GM23248 (cell line): ENCODE data around the gene ZNF385A. TPM values are rescaled to one million over a fixed set of nuclear protein-coding genes. Genes with fewer than 3 reads are reported as not detected.

Experiments used
- DNase-seq: peaks from one replicate; pipeline ENCODE4 v3.0.0-alpha.2; 2015
- H2AFZ ChIP-seq: fragments of 200-600 bp; sonication (generic); 2 replicates; pipeline ENCODE4 v1.6.1; 2016; ENCODE audit warnings: antibody characterized with exemption
- H3F3A ChIP-seq: fragments of 200-600 bp; sonication (generic); 2 replicates; pipeline ENCODE4 v1.6.1; 2016; ENCODE audit warnings: mild to moderate bottlenecking, antibody characterized with exemption, mixed run types; ENCODE audit not compliant: insufficient read depth
- H3K27ac ChIP-seq: fragments of 200-600 bp; sonication (generic); 2 replicates; pipeline ENCODE4 v1.5.1; 2016; ENCODE audit warnings: mild to moderate bottlenecking
- H3K27me3 ChIP-seq: fragments of 200-600 bp; sonication (generic); replicated peaks from 2 replicates; pipeline ENCODE4 v1.6.1; 2016; ENCODE audit warnings: mild to moderate bottlenecking; ENCODE audit not compliant: insufficient read depth
- H3K36me3 ChIP-seq: fragments of 200-600 bp; sonication (generic); 2 replicates; pipeline ENCODE4 v1.6.1; 2016; ENCODE audit warnings: low read depth, mild to moderate bottlenecking
- H3K4me1 ChIP-seq: fragments of 200-600 bp; sonication (generic); 2 replicates; pipeline ENCODE4 v1.6.1; 2016; ENCODE audit warnings: mild to moderate bottlenecking; ENCODE audit not compliant: insufficient read depth
- H3K4me2 ChIP-seq: fragments of 200-600 bp; sonication (generic); one replicate; pipeline ENCODE4 v1.6.1; 2016; ENCODE audit warnings: mild to moderate bottlenecking; ENCODE audit not compliant: unreplicated experiment
- H3K4me3 ChIP-seq: fragments of 200-600 bp; sonication (generic); 2 replicates; pipeline ENCODE4 v1.5.1; 2016; ENCODE audit warnings: mild to moderate bottlenecking
- H3K79me2 ChIP-seq: fragments of 200-600 bp; sonication (generic); 2 replicates; pipeline ENCODE4 v1.6.1; 2016; ENCODE audit warnings: mild to moderate bottlenecking; ENCODE audit not compliant: insufficient read depth
- H3K9ac ChIP-seq: fragments of 200-600 bp; sonication (generic); 2 replicates; pipeline ENCODE4 v1.6.1; 2016; ENCODE audit warnings: mild to moderate bottlenecking
- H3K9me2 ChIP-seq: fragments of 200-600 bp; sonication (generic); 2 replicates; pipeline ENCODE4 v1.6.1; 2016; ENCODE audit warnings: mixed run types, mild to moderate bottlenecking, moderate library complexity; ENCODE audit not compliant: insufficient read depth
- H3K9me3 ChIP-seq: fragments of 200-600 bp; sonication (generic); one replicate; pipeline ENCODE4 v1.6.1; 2017; ENCODE audit warnings: low read depth
- H4K20me1 ChIP-seq: fragments of 200-600 bp; sonication (generic); 2 replicates; pipeline ENCODE4 v1.6.0; 2016; ENCODE audit not compliant: insufficient read depth
- EZH2 ChIP-seq: fragments of 200-600 bp; sonication (generic); IDR thresholded peaks from 2 replicates; pipeline ENCODE4 v1.6.1; 2018; ENCODE audit warnings: antibody characterized with exemption, mild to moderate bottlenecking; ENCODE audit not compliant: insufficient read depth, poor library complexity, severe bottlenecking
- EZH2phosphoT487 ChIP-seq: fragments of 200-600 bp; sonication (generic); IDR thresholded peaks from 2 replicates; pipeline ENCODE4 v1.6.1; 2018; ENCODE audit warnings: antibody characterized with exemption, moderate library complexity, mild to moderate bottlenecking, low read depth; ENCODE audit not compliant: insufficient read depth
- WGBS, 2 experiments: methylation state at CpG; one replicate each; pipeline ENCODE4 v1.1.6; 2015 to 2017; ENCODE audit warnings: low lambda C conversion rate in 2 of 2, low coverage in 1 of 2; ENCODE audit errors: missing lambda C conversion rate in 2 of 2; 5-methylcytosine and 5-hydroxymethylcytosine counted together
- in situ Hi-C: fragments of 300-500 bp; cut with MboI; formaldehyde crosslinking; loops from 2 replicates; pipeline ENCODE4 v1.15.0; 2020
- polyA plus RNA-seq: library from polyadenylated mRNA; unstranded; fragments of >200 nt; fragmentation: Nextera tagmentation; extraction: Ambion mirVana; gene quantifications from 2 replicates; pipeline ENCODE4 v1.2.1, GENCODE V29; 2016
- total RNA-seq: library from RNA; depleted of rRNA; stranded (reverse); fragments of >200 nt; shearing (Covaris generic); gene quantifications from 2 replicates; pipeline ENCODE4 v1.2.3, GENCODE V29; 2014

ZNF385A gene
- total and polyA plus RNA-seq, 2 experiments from 2014 or later: 1.8 to 3.1 TPM

DNA sequence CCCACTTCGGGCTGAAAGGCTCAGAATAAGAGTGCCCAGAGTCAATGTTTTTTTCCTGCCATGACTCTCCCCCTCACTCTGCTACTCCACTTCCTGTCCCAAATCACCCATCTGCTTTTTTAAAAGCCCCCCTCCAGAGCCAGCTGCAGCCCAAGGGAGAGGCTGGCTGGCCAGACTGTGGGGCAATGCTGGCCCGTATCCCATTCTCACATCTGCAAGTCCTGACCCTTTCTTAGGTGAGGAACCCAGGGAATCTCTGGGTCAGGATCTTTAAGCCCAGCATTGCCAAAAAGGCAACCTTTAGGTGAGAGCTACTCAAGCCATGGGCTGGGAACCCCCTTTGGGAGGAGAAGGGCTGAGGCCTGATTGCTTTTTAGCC lies 36.2 kb upstream of the ZNF385A start:
- peak; percentile 41 for DNase-seq
- in situ Hi-C loops: no loop called here
- peak overlapping the region; percentile 86 for H3K4me2 ChIP-seq
- H3K4me1 ChIP-seq: peaks cover 70% of the 10 kb centered on the region
- peaks cover 48% of the 10 kb centered on the region for H3F3A ChIP-seq
- H3K4me3 ChIP-seq: no peak overlapping the region
- peak overlapping the region; percentile 98 for H3K9ac ChIP-seq
- peaks cover 45% of the 10 kb centered on the region for H3K79me2 ChIP-seq
- H3K36me3 ChIP-seq: no peaks in the 10 kb centered on the region
- peak overlapping the region; percentile 28; the same call in 1 of the 2 replicates for H2AFZ ChIP-seq
- peaks cover 3% of the 10 kb centered on the region; the same call in 1 of the 2 replicates for H4K20me1 ChIP-seq
- H3K27me3 ChIP-seq: no peaks in the 10 kb centered on the region
- TF ChIP-seq EZH2phosphoT487 (no peak), EZH2 (no peak)
- 33 to 34% methylated on average over 2 of the region's 2 CpGs for WGBS, 2 experiments
- H3K9me2 ChIP-seq: no peaks in the 10 kb centered on the region
- peak overlapping the region; percentile 98 for H3K27ac ChIP-seq
- H3K9me3 ChIP-seq: no peaks in the 10 kb centered on the region

DNA sequence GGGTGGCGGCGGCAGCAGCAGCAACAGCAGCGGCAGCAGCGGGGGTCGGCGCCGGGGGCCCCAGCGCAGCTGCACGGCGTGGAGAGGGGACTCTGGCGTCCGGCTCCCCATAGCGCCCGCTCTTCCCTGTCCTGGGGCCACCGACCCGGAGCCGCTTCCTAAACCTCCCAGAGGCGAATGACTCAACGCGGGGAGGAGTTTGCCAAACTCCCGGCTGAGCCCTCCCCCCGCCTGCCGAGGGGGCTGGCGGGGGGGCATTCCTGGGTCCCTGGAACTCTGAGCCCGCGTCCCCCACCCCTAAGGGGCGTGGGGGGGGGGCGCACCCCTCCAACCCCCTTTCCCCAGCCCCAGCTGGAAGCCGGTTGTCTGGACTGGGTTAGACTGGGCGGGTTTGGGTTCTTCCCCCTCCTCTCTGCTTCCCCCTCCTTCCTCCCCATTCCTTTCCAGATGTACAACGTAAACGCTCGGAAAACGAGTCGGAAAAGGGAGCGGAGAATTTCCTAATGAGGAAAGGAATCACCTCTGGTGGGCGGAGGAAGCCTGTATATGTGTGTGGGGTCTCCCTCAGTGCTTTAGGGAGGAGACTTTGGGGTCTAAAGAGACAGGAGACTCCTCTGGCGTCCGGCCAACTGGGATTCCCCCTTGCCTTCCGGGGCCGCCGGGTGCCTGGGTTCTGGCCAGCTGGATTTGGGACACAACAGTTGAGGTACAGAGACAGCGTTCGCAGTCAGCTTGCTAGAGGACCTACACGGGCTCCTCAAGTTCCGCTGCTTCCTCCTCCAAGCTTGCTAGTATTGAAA lies 34.8 kb upstream of the ZNF385A start, which contains the start of gene ITGA5:
Gene ITGA5 (minus strand): TSS at position 179 of the 800 bp plus-strand sequence. CDS start 68 bp downstream, at position 111.
- H3F3A ChIP-seq: peaks cover 61% of the 10 kb centered on the region
- H3K9me3 ChIP-seq: no peaks in the 10 kb centered on the region
- H3K79me2 ChIP-seq: peaks cover 60% of the 10 kb centered on the region
- peaks cover 8% of the 10 kb centered on the region; the same call in 1 of the 2 replicates for H4K20me1 ChIP-seq
- H3K9me2 ChIP-seq: no peaks in the 10 kb centered on the region
- H3K27ac ChIP-seq: peak within 1 kb of the TSS; percentile 98
- H3K9ac ChIP-seq: peak within 1 kb of the TSS; percentile 98
- TF ChIP-seq EZH2 (no peak), EZH2phosphoT487 (no peak)
- peak within 1 kb of the TSS; percentile 78 for H2AFZ ChIP-seq
- in situ Hi-C loops: no loop called here
- WGBS, 2 experiments: 4 to 5% methylated on average over 33 to 40 of the region's 46 CpGs
- peaks cover 78% of the 10 kb centered on the region for H3K4me1 ChIP-seq
- no peaks in the 10 kb centered on the region for H3K27me3 ChIP-seq
- DNase-seq: peak; percentile 93
- peak within 1 kb of the TSS; percentile 97 for H3K4me3 ChIP-seq
- peak within 1 kb of the TSS; percentile 86 for H3K4me2 ChIP-seq
- H3K36me3 ChIP-seq: no peaks in the 10 kb centered on the region

DNA sequence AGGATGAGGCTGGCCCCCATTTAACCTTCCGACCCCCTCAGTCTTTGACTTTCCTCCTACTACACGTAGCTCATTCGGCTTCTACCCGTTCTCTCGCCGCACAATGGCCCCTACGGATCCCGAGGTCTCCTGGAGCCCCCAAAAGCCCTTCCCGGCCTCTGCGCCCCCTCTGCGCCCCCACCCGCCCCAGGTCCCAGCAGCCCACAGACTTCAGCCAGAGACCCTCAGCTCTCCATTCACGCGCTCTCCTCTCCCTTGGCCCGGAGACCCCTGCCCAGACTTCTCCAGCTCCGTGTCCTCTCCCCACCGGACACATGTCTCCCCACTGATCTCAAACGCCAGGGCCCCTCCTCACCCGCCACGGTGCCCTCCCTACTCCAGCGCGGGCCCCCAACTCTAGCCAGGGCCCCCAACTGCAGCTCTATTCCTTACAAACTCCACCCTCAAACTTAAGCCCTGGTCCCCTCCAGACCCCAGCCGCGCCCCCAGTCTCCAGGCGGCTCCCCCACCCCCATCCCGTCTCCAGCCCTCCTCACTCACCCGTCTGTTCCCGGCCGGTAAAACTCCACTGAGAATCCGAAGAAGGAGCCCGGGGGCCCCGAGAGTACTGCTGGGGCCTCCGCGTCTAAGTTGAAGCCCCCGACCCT lies 34.0 kb upstream of the ZNF385A start:
- Histone ChIP-seq H3K36me3 (no peaks in the 10 kb centered on the region), H3K9me3 (no peaks in the 10 kb centered on the region), H3K27me3 (no peaks in the 10 kb centered on the region), H3K27ac (peak overlapping the region; percentile 98), H3K9ac (peak overlapping the region; percentile 98), H4K20me1 (peaks cover 8% of the 10 kb centered on the region; the same call in 1 of the 2 replicates), H3K4me1 (peaks cover 78% of the 10 kb centered on the region), H3K79me2 (peaks cover 67% of the 10 kb centered on the region), H3F3A (peaks cover 66% of the 10 kb centered on the region), H3K4me2 (peak overlapping the region; percentile 86), H3K9me2 (no peaks in the 10 kb centered on the region), H3K4me3 (peak overlapping the region; percentile 97), H2AFZ (no peak overlapping the region)
- 1 to 2% methylated on average over 18 to 35 of the region's 35 CpGs for WGBS, 2 experiments
- TF ChIP-seq EZH2phosphoT487 (no peak), EZH2 (no peak)
- in situ Hi-C loops: no loop called here
- DNase-seq: peak; percentile 41

DNA sequence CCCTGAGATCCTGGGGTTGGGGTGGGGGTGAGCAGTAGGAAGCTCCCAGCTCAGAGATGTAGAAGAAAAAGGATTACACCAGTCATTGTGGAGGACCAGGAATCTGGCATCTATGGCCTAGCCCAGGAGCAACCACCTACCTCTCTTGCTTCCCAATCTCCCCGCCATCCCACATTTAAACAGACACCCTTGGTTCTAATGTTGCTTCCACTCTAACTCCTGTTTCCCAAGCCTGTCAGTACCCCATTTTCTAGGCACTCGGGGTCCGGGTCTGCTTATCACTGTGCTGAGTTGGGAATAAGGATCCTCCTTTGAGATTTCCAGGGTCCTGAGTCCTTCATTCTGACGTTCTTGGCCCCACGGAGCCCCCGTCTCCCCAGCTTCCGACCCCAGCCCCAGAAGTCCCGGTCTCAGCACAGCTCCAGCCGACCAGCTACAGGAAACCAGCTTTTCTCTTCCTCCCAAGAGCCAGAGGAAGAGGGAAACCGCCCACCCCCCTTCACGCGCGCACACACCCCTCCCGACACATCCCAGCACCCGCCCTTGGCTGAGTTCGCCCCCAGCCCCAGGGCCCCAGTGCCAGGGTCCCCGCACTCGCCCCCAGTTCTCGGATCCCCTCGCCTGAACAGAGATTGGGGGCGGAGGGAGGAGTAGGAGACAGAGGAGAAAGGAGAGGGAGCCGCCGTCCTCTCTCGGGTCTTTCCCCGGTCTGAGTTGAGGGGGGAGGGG lies 33.3 kb upstream of the ZNF385A start:
- Histone ChIP-seq H3K27me3 (no peaks in the 10 kb centered on the region), H3K36me3 (no peaks in the 10 kb centered on the region), H3K27ac (peak overlapping the region; percentile 98), H3K9me3 (no peaks in the 10 kb centered on the region), H3K4me1 (peaks cover 79% of the 10 kb centered on the region), H3F3A (peaks cover 70% of the 10 kb centered on the region), H3K9ac (peak overlapping the region; percentile 98), H3K4me2 (peak overlapping the region; percentile 86), H4K20me1 (peaks cover 8% of the 10 kb centered on the region; the same call in 1 of the 2 replicates), H3K79me2 (peaks cover 74% of the 10 kb centered on the region), H2AFZ (no peak overlapping the region), H3K4me3 (peak overlapping the region; percentile 97), H3K9me2 (no peaks in the 10 kb centered on the region)
- in situ Hi-C loops: no loop called here
- DNase-seq: peak; percentile 53
- WGBS, 2 experiments: 0 to 2% methylated on average over 23 to 25 of the region's 25 CpGs
- no peak for TF ChIP-seq EZH2phosphoT487
- TF ChIP-seq EZH2: no peak
